Suprapubic skin (tissue), 3 donors: Measurements from ENCODE around the gene GBP7.

ENCODE experiments used
- POLR2AphosphoS5 ChIP-seq, 3 donors: sonication (generic); formaldehyde crosslinking; IDR thresholded peaks; one replicate each; pipeline ENCODE4 v1.6.1; 2017; ENCODE audit warnings: antibody characterized with exemption in 3 of 3
- TF ChIP-seq, protein P1 (sequence below), 2 donors: fragments of 200-600 bp in 1 of 2; fragments of 450-650 bp in 1 of 2; sonication (generic) in 1 of 2; IDR thresholded peaks; one replicate each; pipeline ENCODE4 v1.5.1; 2016 to 2019; ENCODE audit warnings: antibody characterized with exemption in 2 of 2, mild to moderate bottlenecking in 1 of 2, moderate library complexity in 1 of 2

DNA sequence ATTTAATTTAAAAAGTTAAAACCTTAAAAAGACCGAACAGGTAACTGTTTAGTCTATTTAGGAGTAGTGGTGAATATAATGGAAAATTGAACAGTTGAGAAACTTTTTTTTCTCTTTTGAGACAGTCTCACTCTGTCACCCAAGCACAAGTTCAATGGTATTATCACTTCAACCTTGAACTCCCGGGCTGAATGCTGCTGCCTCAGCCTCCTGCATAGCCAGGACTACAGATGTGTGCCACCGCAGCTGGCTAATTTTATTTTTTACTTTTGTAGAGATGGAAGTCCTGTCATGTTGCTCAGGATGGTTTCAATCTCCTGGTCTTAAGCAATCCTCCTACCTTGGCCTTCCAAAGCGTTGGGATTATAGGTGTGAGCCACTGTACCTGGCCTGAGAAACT lies 33.6 kb downstream of the GBP7 start:
- TF ChIP-seq, protein P1, sequence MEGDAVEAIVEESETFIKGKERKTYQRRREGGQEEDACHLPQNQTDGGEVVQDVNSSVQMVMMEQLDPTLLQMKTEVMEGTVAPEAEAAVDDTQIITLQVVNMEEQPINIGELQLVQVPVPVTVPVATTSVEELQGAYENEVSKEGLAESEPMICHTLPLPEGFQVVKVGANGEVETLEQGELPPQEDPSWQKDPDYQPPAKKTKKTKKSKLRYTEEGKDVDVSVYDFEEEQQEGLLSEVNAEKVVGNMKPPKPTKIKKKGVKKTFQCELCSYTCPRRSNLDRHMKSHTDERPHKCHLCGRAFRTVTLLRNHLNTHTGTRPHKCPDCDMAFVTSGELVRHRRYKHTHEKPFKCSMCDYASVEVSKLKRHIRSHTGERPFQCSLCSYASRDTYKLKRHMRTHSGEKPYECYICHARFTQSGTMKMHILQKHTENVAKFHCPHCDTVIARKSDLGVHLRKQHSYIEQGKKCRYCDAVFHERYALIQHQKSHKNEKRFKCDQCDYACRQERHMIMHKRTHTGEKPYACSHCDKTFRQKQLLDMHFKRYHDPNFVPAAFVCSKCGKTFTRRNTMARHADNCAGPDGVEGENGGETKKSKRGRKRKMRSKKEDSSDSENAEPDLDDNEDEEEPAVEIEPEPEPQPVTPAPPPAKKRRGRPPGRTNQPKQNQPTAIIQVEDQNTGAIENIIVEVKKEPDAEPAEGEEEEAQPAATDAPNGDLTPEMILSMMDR (IDR thresholded peaks at IDR 0.05) = no peak
- TF ChIP-seq POLR2AphosphoS5 (IDR thresholded peaks at IDR 0.05) = no peak
